Erythroblast (primary cell): Measurements from ENCODE around the gene NRN1.

Experiments
- GATA1 ChIP-seq: IDR thresholded peaks from 2 replicates; pipeline ENCODE4 v1.6.1; 2011; ENCODE audit warnings: low read depth, mild to moderate bottlenecking, control low read depth, low read length, moderate library complexity
- POLR2A ChIP-seq: IDR thresholded peaks from 2 replicates; pipeline ENCODE4 v1.6.1; 2011; ENCODE audit warnings: mild to moderate bottlenecking, low read length

- no peak for TF ChIP-seq POLR2A
- TF ChIP-seq GATA1 = no peak
Observed at GRCh38 chr6:5995949-5996713, 10.6 kb downstream of the NRN1 start.
